Endodermal cell (in vitro differentiated cells): ENCODE measurements around the gene MDFIC2. TPM values are rescaled to one million over a fixed set of nuclear protein-coding genes. Genes with fewer than 3 reads are reported as not detected.
A peak's percentile ranks its signal among the peaks of the same experiment; 100 is the strongest.

ENCODE experiments used
- DNase-seq: peaks from one replicate; pipeline ENCODE4 v3.0.0-alpha.2; 2017
- H3K27ac ChIP-seq: 2 replicates; pipeline ENCODE4 v1.5.1; 2013; ENCODE audit warnings: mild to moderate bottlenecking, low read depth, low read length, moderate library complexity
- H3K27me3 ChIP-seq: 2 replicates; pipeline ENCODE4 v1.6.1; 2013; ENCODE audit warnings: mild to moderate bottlenecking, low read length, moderate library complexity; ENCODE audit not compliant: insufficient read depth, control insufficient read depth, poor library complexity, severe bottlenecking
- H3K36me3 ChIP-seq: 2 replicates; pipeline ENCODE4 v1.7.0; 2013; ENCODE audit warnings: mild to moderate bottlenecking, low read length, moderate library complexity; ENCODE audit not compliant: control insufficient read depth, insufficient read depth
- H3K4me1 ChIP-seq: one replicate; pipeline ENCODE4 v1.7.0; 2013; ENCODE audit warnings: low read length; ENCODE audit not compliant: control insufficient read depth, insufficient read depth
- H3K4me3 ChIP-seq: 2 replicates; pipeline ENCODE4 v1.5.1; 2013; ENCODE audit warnings: mild to moderate bottlenecking, low read length, moderate library complexity
- H3K9ac ChIP-seq: 2 replicates; pipeline ENCODE4 v1.6.1; 2013; ENCODE audit warnings: mild to moderate bottlenecking, low read length, moderate library complexity; ENCODE audit not compliant: poor library complexity, severe bottlenecking; ENCODE audit errors: extremely low read depth
- H3K9me3 ChIP-seq: 2 replicates; pipeline ENCODE4 v1.6.1; 2013; ENCODE audit warnings: mild to moderate bottlenecking, low read length, moderate library complexity; ENCODE audit not compliant: control insufficient read depth
- H3K27ac Mint-ChIP-seq: 2 replicates; pipeline ENCODE4 v1.8.0; 2020; ENCODE audit warnings: mixed read lengths
- H3K27me3 Mint-ChIP-seq: 2 replicates; pipeline ENCODE4 v1.8.0; 2021; ENCODE audit warnings: mild to moderate bottlenecking, mixed read lengths; ENCODE audit not compliant: insufficient read depth
- H3K36me3 Mint-ChIP-seq: 2 replicates; pipeline ENCODE4 v1.8.0; 2020; ENCODE audit warnings: low read depth, mixed read lengths
- H3K4me1 Mint-ChIP-seq: 2 replicates; pipeline ENCODE4 v1.8.0; 2020; ENCODE audit warnings: mixed read lengths
- H3K4me3 Mint-ChIP-seq: 2 replicates; pipeline ENCODE4 v1.8.0; 2020; ENCODE audit warnings: mild to moderate bottlenecking, moderate library complexity, mixed read lengths
- H3K9me3 Mint-ChIP-seq: 2 replicates; pipeline ENCODE4 v1.8.0; 2020; ENCODE audit warnings: mild to moderate bottlenecking, mixed read lengths
- WGBS, 2 experiments: methylation state at CpG; one replicate each; pipeline versions ENCODE4 v1.1.5 to v1.1.7; 2013; ENCODE audit warnings: missing lambda C conversion rate in 2 of 2, mixed read lengths in 1 of 2; ENCODE audit not compliant: insufficient coverage in 1 of 2, insufficient read length in 1 of 2; 5-methylcytosine and 5-hydroxymethylcytosine counted together
- total RNA-seq, 2 donors: library from RNA; stranded (reverse); fragmentation: NEBNext Ultra II Directional in 1 of 2; extraction: Animal tissue kit (Norgen Biotek cat#: 25700) in 1 of 2; gene quantifications; 2 replicates in 1 of 2; 3 replicates in 1 of 2; pipeline ENCODE4 v1.2.1, GENCODE V29; 2021
- TF ChIP-seq, protein P1 (sequence below): fragments of 200-600 bp; sonication (generic); conservative IDR thresholded peaks from 2 replicates; pipeline ENCODE4 v1.5.0; 2021; ENCODE audit warnings: antibody characterized with exemption, mild to moderate bottlenecking

Gene MDFIC2
- total RNA-seq, 2 donors from 2014 or later, result not detected

DNA sequence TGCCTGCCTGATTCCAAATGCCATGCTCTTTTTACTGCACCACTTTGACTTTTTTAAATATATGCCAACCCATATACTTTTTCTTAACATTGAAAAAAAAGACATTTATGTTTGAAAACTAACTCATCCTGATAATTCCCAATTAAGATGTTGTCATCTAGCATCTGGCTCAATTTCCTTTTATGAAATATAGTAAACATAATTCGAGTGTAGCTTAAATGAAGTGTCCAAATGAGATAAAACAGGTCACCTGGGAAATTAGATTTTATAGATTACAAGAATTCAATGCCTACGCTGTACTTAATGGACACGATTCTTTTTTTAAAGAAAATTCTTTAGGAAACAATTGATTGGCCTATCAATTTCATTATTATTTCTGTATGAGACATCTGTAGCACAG lies 2.8 kb downstream of the MDFIC2 start:
- H3K27ac Mint-ChIP-seq, result no peak overlapping the region
- WGBS, 2 experiments, result 67 to 100% methylated on average over 2 to 3 of the region's 3 CpGs
- no peak overlapping the region for H3K4me3 ChIP-seq

DNA sequence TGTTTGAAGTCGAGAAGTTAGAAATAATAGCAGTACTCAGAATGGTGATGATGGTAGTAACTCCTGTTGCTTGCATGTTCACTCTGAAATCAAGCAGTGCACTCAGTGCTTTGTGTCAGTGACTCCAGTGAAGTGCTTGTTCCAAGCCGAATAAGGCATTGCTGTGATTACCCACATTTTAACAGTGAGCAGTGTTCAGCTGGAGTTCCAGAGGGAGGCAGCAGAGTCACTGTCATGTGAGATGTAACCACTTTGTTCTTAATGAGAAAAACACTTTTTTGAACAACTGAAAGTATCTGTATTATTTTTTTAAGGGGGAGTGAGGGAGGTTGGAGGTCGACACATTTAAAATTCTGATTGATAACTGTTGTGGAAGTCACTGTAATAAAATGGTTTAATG lies 3.7 kb downstream of the MDFIC2 start:
- no peaks in the 10 kb centered on the region for H3K4me1 ChIP-seq
- no peak overlapping the region for H3K4me3 ChIP-seq
- no peak overlapping the region for H3K9ac ChIP-seq
- Mint-ChIP-seq H3K27ac (no peak overlapping the region), H3K4me1 (no peaks in the 10 kb centered on the region), H3K4me3 (no peak overlapping the region), H3K36me3 (no peaks in the 10 kb centered on the region), H3K27me3 (no peaks in the 10 kb centered on the region), H3K9me3 (no peaks in the 10 kb centered on the region)
- no peaks in the 10 kb centered on the region for H3K9me3 ChIP-seq
- H3K27ac ChIP-seq, result no peak overlapping the region
- 63 to 65% methylated on average over 2 to 3 of the region's 3 CpGs for WGBS, 2 experiments
- no peaks in the 10 kb centered on the region for H3K36me3 ChIP-seq
- TF ChIP-seq, protein P1, sequence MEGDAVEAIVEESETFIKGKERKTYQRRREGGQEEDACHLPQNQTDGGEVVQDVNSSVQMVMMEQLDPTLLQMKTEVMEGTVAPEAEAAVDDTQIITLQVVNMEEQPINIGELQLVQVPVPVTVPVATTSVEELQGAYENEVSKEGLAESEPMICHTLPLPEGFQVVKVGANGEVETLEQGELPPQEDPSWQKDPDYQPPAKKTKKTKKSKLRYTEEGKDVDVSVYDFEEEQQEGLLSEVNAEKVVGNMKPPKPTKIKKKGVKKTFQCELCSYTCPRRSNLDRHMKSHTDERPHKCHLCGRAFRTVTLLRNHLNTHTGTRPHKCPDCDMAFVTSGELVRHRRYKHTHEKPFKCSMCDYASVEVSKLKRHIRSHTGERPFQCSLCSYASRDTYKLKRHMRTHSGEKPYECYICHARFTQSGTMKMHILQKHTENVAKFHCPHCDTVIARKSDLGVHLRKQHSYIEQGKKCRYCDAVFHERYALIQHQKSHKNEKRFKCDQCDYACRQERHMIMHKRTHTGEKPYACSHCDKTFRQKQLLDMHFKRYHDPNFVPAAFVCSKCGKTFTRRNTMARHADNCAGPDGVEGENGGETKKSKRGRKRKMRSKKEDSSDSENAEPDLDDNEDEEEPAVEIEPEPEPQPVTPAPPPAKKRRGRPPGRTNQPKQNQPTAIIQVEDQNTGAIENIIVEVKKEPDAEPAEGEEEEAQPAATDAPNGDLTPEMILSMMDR, result peak; percentile 68
- H3K27me3 ChIP-seq, result no peaks in the 10 kb centered on the region
- DNase-seq, result peak; percentile 67

More for the DNA sequence above, 2.8 kb downstream of the MDFIC2 start:
- DNase-seq, result no peak
- H3K9me3 Mint-ChIP-seq, result no peaks in the 10 kb centered on the region
- Histone ChIP-seq H3K9ac (no peak overlapping the region), H3K9me3 (no peaks in the 10 kb centered on the region), H3K36me3 (no peaks in the 10 kb centered on the region), H3K27me3 (no peaks in the 10 kb centered on the region), H3K4me1 (no peaks in the 10 kb centered on the region), H3K27ac (no peak overlapping the region)
- H3K4me3 Mint-ChIP-seq, result no peak overlapping the region
- no peaks in the 10 kb centered on the region for H3K27me3 Mint-ChIP-seq
- TF ChIP-seq, protein P1, result no peak
- no peaks in the 10 kb centered on the region for H3K36me3 Mint-ChIP-seq
- H3K4me1 Mint-ChIP-seq, result no peaks in the 10 kb centered on the region

DNA sequence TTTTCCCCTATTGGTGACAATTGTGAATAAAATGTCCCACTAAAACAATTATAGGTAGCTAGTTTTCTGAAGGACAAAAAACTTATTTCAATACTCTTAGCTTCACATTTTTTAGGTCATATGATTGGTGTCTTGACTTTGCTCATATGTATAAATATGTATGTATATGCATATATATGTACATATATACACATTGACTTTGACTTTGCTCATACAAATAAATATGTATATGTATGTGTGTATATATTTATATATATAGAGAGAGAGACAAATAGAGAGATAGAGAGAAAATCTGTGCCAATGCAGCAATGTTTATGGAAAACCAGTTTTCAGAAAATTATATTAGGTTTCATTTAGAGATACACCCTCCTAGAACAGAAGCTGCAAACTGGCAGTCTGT lies 5.7 kb downstream of the MDFIC2 start:
- no peaks in the 10 kb centered on the region for H3K36me3 Mint-ChIP-seq
- no peak overlapping the region for H3K4me3 Mint-ChIP-seq
- Histone ChIP-seq H3K27ac (no peak overlapping the region), H3K36me3 (no peaks in the 10 kb centered on the region), H3K27me3 (no peaks in the 10 kb centered on the region), H3K9me3 (no peaks in the 10 kb centered on the region), H3K4me1 (no peaks in the 10 kb centered on the region), H3K9ac (no peak overlapping the region), H3K4me3 (no peak overlapping the region)
- H3K27me3 Mint-ChIP-seq, result no peaks in the 10 kb centered on the region
- TF ChIP-seq, protein P1, result no peak
- no peaks in the 10 kb centered on the region for H3K4me1 Mint-ChIP-seq
- no peak overlapping the region for H3K27ac Mint-ChIP-seq
- no peak for DNase-seq
- no peaks in the 10 kb centered on the region for H3K9me3 Mint-ChIP-seq
